Nucleus accumbens (tissue), 56 donors: ENCODE results near the gene CSMD2.

Experiments
- DNase-seq, 56 donors: peaks; one replicate each; lab custom pipeline; 2025; lab: John Stamatoyannopoulos, UW

Gene CSMD2

DNA sequence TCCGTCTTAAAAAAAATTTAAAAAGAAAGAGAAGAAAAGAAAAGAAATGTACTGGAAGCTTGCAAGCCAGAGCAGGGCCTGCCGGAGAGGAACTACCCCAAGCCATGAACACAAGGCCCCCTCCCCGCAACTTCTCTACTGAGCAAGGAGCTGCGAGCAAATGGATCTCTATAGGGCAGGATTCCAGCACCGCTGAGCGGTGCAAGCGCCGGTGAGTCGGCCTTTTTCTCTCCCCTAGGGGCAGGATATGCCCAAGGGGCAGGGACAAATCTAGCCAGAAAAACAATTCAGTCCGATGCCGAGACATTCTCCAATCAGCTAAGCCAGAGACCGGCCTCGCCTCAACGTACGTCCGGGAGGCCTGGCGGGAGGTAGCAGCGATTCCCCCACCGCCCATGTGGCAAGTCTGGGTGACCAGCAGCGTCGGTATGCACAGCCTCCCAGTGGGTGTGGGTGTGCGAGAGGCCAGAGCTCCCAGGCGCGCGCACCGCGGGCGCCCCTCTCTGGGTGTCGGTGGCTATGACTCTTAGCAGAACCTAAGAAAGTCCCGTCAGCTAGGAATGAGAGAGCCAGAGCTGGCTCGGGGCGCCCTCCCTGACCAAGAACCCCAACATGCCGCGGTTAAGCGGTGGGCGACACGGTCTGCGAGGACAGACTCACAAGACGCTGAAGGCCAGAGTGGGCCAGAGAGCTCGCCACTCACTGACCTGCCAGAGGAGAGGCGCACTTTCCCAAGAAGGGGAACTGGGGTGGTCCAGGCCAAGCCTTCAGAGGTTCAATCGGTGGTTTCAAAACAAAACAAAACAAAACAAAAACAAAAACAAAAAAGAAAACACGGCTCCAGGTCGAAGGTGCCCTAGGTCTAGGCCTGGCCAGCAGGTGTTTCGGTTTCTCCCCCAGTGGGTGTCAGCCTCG, 1.9 kb downstream of the CSMD2 start:
- peak in 54 of 56 donors; percentile 33 to 88 (median 73) for DNase-seq

DNA sequence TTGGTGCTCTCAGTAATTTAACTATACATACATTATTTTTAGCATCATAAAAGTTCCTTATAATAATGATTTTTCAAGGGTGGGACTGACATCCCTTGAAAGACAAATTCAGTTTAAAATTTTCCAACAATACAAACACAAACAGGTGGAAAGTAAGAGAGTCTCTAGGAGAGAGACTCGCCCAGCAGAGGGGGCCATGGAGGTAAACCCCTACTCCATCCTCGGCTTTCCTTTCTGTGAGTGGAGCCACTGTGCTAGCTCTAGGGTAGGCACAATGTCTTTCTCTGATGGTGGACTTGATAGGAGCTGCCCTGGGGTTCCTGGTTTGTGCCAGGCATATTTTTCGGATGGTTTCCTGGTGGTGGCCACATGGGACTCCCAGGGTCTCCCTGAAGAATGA, 8.3 kb downstream of the CSMD2 start:
- no peak for DNase-seq

DNA sequence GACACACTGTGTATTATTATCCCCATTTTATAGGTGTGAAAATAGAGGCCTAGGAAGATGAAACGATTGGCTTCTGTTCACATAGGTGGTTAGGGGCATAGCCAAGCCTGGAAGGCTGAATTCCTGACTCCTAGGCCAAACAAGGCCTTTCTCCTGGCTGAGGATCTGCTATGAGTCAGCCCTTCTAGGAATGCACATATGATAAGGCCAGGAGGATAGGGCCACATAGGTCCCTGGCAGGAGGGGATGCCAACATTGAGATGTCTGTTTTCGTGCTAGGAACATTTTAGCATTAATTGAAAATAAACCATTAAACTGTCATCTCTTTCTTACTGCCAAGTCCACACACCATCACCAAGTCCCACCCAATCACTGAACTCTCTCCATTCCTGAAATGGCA, 9.2 kb downstream of the CSMD2 start:
- no peak for DNase-seq

DNA sequence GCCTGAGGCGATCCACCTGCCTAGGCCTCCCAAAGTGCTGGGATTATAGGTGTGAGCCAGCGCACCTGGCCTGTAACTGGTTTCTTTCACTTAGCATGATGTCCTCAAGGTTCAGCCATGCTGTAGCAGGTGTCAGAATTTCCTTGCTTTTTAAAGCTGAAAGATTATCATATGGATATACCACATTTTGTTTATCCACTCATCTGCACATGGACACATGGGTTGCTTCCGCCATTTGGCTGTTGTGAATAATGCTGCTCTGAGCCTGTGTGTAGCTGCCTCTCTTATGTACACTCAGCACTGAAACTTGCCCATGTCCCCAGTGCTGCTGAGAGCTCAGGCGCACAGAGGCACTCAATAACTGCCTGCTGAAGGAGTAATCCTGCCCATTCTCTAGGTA, 11.8 kb downstream of the CSMD2 start:
- no peak for DNase-seq

DNA sequence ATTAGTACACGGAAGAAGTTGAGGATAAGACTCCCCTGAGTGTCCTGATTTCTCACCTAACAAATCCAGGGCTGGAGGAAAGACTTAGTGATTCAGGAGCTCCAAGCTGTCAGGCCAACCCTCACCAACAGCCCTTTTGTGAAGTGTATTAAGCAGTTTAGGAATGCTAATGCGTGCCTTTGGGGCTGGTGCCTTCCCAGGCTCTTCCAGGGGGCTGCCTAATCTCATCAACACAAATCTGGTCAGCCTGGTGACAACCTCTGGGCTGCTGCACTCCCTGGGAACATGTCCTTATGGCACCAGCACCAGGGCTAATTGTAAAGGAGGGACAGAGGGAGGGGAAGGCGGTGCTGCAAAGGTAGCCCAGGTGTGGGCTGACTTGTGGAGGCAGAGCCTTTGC, 15.5 kb downstream of the CSMD2 start:
- DNase-seq, result no peak

DNA sequence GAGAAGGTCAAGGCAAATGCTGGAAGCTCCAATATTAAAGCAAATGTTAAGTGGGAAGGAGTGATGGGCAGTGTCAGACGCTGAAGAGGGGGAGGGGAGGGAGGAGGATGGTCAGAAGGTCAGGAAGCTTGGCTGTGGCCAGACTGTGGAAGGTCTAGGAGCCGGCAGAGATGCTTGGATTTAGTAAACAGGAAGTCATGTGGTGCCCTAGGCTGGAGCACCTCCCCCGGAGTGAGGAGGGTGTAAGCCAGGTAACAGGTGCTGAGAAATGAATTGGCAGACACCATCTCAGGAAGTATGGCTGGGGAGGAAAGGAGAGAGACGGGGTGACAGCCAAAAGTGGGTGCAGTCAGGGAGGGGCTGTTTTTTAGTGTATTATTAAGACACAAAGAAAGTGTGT, 17.7 kb downstream of the CSMD2 start:
- no peak for DNase-seq

DNA sequence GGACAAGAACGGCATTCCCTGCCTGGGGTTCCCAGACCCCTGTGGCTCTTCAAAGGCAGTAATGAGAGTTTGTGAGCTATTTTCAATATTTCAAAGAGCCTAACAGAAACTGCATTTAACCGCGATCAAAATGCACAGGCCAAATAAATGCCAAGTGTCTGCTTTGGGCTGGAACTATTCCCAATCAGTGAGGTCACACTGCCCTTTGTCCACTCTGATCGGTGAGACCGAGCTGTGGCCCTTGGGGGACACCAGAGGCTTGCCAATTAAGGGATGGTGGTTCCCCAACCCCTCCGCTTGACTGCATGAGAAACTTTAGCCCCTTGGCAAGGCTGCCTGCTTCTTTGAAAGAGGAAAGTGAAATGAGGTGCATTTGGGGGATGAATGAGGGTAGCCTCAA, 20.3 kb downstream of the CSMD2 start:
- DNase-seq, result peak in 3 of 56 donors; percentile 4 to 13 (median 4)

DNA sequence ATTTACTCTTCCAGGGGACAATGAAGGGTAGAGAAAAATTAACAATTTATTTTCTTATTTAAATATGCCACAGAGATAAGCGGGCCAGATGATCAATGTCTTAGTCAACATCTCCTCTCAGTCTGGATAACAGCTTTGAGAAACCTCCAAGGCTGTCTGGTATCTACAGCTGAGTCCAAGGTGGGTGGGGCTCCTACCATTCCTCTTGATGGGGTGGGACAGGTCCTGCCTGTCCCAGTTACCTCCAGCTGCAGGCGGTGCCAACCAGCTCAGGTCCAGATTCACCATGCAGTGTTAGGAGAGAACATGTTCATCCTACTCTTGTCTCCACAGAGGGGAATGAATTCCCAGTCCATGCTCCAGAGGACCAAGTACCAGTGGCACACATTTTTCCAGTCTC, 21.1 kb downstream of the CSMD2 start:
- DNase-seq, result no peak

DNA sequence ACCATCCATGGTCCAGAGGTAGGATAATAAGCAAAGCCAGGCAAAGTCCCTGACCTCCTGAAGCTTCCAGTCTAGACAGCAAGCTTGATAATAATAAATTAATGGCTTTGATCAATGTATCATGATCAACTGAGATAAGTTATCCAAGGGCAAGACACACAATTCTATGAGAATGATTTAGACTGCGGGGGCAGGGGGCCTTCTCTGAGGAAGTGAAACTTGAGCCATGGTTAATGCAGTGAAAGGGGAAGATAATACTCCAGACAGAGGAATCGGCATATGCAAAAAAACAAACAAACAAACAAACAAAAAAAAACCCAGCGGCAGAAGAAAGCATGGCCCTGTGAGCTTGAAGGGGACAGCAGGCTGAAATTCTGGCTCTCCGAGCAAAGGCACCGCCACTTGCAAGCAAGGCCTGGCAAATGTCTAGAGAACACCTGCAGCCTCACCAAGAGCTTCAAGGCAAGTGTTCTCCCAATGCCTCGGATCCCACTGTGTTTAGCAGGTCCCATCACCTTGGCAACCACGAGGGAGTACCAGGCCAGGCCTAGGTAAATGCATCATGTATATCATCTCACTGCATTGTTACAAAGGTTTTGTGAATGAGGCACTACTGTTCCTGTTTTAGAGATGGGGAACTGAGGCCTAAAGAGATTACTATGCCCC, 24.9 kb downstream of the CSMD2 start:
- peak in 3 of 56 donors; percentile 3 to 26 (median 5) for DNase-seq

DNA sequence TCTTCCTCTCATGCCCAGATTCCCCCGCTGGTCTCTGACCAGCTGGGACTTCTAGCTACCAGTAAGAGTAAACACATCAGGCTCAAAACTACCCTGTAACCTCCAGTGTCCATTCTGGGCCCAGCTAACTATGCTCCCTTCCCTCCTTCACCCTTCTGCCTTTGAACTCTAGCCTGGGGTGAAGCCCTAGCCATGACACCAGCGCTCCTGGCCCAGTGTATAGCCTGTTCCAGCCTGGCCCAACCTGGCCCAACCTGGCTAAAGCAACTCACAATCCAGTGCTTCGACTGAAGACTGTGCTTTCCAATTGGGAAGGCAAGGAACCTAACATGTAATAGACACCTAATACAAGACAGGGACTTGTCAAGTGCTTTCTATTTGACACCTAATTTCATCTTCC, 27.6 kb downstream of the CSMD2 start:
- no peak for DNase-seq

DNA sequence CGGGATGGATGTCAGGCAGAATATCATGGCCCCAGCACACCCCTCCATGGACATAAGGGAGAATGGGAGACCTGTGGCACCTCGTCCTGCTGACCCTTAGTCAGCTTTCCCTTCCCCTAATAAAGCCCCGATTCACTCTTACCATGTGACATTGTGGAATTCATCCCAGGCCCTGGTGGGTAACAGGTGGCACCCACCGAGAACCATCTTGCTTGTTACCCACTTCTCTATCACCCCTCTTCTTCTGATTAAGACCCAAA, 32.9 kb downstream of the CSMD2 start:
- no peak for DNase-seq

DNA sequence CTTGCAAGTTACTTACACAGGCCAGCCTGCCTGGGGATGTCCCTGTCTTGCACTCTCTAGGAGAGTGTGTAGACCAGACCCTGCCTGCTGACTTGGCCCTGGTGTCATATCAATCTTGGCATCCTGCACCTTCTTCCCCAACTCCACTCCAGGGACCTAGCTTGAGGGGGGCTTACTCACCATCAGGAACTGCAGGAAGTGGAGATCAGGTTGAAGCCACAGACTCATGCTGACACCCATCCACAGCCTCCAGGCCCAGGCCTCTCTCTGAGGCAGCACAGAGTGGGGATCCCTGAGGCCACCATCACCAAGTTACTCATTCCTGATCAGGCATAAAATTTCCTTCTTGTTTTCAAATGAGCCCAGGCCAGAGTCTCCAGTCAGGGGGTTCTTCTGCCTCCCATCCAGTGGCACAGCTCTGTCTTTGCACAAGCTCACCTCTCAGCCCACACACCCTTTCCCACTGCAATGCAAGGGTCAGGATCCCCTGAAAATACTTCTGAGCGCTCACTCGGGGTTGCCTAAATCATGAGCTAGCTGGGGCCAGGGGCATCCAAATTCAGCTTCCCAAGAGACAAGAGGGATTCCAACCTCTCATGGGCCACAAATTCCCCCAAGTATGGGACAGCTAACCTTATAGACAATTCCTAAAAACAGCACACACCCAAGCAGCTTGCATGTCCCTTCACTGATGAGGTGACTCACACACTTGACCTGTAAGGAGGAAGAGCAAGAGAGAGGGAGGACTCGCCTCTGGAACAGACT, 33.5 kb downstream of the CSMD2 start:
- no peak for DNase-seq

DNA sequence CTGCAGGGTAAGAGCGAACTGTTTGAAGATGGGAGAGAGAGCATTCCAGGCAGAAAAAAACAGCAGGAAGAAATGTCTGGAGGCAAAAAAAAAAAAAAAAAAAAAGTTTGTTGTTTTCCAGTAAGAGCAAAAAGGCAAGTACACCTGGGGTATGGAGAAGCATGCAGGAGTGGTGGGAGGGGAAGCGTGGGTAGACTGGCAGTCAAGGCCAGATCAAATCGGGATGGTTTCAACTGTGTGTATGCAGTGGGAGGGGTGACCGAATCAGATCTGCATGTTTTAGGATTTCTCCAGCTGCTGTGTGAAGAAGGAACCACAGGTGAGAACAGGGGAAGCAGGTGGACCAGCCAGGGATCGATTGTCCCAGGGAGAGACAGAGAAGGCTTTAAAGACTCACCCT, 34.7 kb downstream of the CSMD2 start:
- peak in 3 of 56 donors; percentile 3 to 24 (median 22) for DNase-seq

DNA sequence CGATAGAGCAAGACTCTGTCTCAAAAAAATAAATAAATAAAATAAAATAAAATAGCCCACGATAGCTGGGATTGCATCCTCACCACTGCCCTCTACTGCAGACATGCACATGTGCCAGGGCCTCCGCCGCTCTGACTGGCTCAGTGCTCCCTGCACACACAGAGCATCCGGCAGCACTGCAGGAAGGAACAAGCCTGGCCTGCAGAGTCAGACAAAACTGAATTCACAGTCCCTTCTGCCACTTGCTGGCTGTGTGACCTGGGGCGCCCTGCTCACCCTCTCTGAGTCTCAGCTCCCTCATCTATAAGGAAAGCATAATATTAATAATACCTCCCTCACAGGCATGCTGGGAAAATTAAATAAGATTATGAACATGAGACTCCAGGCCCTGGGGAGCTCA, 35.4 kb downstream of the CSMD2 start:
- peak in 1 of 56 donors; percentile 3 for DNase-seq

DNA sequence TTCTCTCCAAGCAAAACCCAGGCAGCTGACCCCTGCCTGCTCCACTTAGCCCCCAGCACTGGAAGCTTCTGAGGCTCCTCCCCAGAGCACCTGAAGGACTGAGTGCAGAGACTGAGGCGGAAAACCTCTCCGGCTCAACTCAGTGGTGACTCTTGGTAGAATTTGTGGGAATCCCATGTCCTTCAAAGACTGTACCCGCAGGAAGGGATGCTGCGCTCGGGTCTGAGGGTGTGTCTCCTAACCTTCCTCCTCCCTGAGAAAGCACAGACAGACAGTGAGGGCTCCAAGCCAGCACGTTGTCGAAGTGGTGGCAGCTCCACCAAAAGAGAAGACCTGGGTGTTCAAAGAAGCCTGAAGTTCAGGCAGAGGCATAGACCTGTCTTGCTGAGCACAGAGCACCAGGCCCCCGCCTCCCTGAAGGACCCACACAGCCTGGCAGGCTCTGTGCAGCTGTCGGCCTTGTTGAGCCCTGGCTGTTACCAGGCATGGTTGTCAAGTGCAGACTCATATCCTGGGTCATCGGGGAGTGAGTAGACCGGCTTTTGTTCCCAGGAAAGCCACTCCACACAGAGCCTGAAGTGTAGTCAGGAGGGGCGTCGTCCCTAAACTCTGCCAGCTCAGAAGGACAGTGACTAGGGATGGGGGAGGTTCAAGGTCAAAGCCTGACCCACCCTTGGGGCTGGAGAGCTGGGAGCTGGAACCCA, 36.7 kb downstream of the CSMD2 start:
- no peak for DNase-seq

DNA sequence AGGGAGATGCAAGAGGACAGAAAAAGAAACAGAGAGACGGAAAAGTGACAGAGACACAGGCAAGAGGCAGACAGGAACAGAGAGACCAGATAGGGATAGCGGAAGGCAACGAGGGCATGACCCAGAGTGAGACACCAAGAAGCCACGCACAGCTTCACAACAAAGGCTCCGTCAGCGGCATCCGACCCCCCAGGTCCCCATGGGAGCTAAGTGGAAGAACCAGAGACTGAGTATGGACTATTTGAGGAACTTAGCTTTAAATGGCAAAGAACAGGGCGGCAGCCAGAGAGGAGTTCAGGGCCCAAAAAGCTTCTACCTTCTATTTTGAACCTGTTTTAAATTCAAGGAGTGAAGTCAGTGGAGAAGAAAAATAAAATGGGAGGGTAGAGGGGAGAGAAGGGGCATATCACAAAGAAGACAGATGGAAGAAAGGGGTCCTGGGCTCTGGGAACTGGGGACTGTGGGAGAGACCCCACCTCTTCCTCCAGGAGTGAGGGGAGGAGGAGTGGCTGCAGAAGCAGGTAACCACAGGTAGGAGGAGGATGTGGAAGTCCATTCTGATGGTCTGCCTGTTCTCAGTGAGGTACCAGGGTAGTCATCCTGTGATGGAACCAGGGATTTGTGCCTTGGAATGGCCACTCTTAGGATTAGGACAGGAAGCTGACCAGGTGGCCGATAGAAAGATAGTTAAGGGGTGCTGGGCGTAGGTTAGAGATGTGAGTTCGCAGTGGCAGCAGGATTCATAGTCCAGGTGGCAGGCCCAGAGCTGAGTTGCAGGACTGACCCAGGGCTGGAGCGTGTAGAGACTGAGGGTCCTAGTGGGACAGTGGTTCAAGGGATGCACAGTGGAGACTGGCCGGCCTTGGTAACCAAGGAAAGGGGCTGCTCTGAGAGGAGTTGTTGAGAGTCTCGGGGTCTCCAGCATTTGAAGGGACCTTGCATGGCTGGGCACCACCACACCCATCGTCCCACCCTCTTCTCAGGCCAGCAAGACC, 37.7 kb downstream of the CSMD2 start:
- no peak for DNase-seq

DNA sequence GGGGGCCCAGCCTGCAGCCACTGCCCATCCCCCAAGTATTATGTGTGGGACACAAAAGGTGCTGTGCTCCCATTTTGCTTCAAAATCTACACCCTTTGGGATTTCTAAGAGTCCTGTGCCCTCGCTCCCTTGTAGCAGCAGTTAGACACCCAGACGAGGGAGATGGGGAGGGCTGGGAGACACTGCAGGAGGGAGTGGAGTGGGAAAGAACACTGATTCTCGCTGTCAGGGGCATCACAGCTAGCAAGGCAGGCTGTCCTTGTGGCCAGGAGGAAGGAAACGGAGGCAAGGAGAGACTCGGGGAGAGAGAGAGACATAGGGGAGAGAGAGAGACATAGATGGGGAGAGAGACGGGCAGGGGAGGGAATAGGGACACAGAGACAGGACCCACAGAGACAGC, 38.5 kb downstream of the CSMD2 start:
- DNase-seq, result no peak

DNA sequence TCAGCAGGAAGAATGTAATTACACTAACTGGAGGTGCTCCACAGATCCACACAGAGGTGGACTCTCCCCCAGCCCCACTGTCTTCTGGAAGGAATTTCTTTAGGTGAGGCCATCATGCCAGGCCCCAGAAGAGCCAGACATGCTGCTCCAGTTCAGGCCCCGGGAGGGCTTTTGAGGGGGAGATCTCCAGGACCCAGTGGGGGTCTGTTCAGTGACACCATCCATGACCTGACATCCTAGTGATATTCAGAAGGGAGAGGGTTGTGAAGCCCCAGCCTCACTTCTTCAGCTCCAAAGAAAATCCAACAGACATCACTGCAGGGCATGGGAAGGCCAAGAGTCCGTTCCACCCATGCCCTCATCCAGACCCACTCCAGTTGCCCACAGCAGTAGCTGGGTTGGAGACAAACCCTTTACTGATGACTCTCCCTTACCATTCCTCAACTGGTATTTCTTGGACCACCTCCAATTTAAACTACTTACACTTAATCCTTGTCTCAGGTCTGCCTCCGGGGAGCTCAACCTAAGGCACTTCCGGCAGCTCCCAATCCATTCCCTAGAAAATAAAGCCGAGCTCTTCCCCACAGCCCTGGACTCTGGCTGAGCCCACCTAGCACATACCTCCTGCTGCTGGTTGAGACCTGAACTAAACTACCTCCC, 39.2 kb downstream of the CSMD2 start:
- DNase-seq, result no peak
